Retinal pigment epithelial cell (primary cell): ENCODE results near the gene C2CD2.

Experiments used
- DNase-seq: peaks from one replicate; pipeline ENCODE4 v3.0.0-alpha.2; 2010; ENCODE audit warnings: low read depth
- H3K4me3 ChIP-seq: 2 replicates; pipeline ENCODE4 v1.5.1; 2011; ENCODE audit warnings: mild to moderate bottlenecking, low read length, control low read depth, moderate library complexity
- TF ChIP-seq, protein P1 (sequence below): conservative IDR thresholded peaks from 2 replicates; pipeline ENCODE4 v1.5.1; 2011; ENCODE audit warnings: low read depth, low read length, control low read depth, inconsistent platforms

Gene C2CD2

DNA sequence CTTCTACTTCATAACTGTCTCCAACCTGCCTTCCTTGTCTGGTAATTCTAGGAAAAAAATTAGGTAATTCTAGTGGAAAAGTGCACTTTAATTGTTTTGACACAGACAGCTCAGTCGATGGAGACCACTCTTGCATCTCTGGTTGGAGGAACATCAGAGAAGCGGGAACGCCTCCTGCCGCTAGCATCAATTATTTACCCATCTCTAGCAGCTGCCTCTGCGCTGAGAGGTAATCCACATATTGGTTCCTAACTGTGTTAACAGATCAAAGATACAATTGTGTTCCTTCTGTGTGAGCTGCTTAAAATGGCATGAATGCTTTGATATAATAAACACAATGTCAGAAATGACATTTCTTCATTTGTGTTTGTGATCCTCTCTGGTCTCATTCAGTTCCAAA is 33.3 kb downstream of the C2CD2 start:
- no peak for DNase-seq
- no peak overlapping the region for H3K4me3 ChIP-seq
- TF ChIP-seq, protein P1, sequence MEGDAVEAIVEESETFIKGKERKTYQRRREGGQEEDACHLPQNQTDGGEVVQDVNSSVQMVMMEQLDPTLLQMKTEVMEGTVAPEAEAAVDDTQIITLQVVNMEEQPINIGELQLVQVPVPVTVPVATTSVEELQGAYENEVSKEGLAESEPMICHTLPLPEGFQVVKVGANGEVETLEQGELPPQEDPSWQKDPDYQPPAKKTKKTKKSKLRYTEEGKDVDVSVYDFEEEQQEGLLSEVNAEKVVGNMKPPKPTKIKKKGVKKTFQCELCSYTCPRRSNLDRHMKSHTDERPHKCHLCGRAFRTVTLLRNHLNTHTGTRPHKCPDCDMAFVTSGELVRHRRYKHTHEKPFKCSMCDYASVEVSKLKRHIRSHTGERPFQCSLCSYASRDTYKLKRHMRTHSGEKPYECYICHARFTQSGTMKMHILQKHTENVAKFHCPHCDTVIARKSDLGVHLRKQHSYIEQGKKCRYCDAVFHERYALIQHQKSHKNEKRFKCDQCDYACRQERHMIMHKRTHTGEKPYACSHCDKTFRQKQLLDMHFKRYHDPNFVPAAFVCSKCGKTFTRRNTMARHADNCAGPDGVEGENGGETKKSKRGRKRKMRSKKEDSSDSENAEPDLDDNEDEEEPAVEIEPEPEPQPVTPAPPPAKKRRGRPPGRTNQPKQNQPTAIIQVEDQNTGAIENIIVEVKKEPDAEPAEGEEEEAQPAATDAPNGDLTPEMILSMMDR: no peak

DNA sequence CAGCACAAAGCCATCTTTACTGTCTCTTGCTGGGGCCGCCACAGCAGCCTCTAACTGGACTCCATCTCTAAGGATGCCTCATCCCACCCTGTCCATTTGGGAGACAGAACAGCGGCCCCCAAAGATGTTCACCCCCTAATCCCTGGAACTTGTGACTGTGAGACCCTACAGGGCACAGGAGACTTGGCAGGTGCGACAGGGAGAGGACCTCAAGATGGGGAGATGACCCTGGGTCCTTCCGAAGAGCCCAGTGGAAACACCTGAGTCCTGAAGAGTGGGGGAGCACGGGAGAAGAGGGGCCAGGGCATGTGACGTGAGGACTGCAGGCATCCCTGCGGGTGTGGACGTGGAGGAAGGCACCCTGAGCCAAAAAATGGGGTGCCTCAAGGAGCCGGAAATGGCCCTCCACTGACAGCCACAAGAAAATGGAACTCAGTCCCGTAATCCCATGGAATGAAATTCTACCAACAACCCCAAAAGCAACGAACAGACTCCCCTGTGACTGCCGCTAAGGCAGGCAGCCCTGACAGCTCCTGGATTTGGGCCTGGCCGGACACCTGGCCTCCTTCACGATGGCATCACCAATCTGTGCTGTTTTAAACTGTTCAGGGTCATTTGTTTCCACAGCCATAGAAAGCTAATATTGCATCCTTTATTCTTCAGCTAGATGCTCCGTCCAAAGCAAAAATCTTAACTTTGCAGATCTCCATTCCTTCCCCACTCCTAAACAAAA is 34.0 kb downstream of the C2CD2 start:
- no peak overlapping the region for H3K4me3 ChIP-seq
- TF ChIP-seq, protein P1: no peak
- no peak for DNase-seq

DNA sequence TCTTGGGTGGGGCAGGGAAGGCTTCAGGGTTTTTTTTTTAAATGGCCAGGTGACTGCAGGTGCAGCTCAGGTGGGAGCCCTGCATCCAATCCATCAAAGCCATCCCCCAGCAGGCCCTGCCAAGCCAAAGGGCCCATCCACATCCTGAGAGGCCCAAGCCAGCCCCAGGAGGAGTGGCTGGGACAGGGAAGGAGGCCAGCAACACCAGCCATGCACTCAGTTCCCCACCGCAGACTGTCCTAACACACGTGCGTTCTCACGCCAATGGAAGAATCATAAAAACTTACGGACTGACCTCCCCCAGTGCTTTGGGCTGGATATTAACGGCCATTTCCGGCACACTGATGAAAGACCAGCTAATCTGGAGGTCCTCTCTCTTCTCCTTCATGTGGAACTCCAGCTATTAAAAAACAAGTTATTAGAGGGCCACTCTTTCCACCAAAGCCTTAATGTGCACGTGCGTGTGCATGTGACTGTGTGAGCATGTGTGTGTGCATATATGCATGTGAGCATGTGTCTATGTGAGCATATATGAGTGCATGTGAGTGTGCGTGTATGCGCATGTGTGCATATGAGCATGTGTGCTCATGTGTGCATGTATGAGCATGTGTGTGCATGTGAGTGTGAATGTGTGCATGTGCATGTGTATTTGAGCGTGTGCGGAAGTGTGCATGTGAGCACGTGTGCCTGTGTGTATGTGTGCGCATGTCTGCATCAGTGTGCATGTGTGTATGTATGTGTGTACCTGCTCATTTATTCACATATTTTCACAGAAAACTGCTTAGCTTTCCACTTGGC is 35.1 kb downstream of the C2CD2 start:
- no peak overlapping the region for H3K4me3 ChIP-seq
- TF ChIP-seq, protein P1: no peak
- no peak for DNase-seq

DNA sequence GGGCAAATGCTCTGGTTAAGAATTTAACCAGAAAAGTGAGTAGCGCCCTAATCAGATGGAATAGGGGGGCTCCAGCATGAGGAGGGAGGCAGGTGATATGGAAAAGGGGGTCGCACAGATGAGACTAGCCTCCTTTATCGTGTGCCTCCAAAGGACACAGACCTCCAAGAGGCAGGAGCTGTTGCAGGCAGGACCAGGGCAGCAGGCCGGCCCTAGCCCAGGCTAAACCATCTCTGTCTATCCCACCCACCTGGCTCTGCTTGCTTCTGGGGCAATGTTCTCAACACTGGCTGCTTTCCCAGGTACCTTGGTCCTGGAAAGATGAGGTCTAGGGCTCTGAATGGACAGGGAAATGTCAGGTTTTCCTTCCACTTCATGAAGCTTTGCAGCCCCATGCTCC is 36.3 kb downstream of the C2CD2 start:
- H3K4me3 ChIP-seq: no peak overlapping the region
- no peak for DNase-seq
- TF ChIP-seq, protein P1: no peak

DNA sequence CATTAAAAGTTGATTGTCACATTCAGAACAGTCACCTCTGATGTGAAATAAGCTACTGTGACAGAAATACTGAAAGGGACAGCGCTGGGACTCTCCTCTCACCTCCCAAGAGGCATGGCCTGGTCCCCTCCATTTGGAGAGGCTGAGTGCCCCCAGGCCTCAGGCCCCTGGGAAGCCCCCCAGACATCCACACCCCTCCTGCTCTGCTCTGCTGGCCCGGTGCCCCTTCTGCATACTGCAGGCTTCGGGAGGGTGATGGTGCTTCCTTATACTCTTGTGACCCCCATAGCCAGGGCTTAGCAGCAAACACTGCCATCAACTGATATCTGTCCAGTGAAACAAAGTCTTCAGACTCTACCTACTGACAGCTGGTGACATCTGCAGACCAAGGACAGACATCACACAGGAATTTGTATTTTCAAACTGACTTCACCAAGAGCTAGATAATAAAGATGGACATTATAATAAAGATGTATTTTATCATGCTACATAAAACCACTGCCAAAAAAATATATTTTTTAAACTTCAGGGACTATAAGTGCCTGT is 36.9 kb downstream of the C2CD2 start:
- H3K4me3 ChIP-seq: no peak overlapping the region
- TF ChIP-seq, protein P1: no peak
- DNase-seq: no peak

DNA sequence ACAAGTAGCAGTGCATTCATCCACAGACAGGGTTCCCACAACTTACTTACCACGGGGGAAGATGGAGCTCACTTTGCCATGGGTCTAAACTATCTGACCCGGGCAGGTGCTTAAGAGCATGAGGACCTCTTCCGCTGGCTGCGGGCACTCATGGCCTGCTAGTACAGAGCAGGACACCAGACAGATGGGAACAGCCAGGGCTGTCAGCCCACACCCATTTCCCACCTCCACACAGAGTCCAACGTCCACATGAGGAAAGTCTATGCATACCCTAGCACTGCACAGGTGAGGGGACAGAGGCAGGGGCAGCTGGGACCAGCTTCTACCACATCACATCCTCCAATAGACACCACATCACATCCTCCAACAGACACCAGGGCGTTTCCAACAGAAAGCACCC is 38.9 kb downstream of the C2CD2 start:
- TF ChIP-seq, protein P1: no peak
- DNase-seq: no peak
- H3K4me3 ChIP-seq: no peak overlapping the region
